ENCODE results near the gene AEBP1. TPM values are rescaled to one million over a fixed set of nuclear protein-coding genes. Genes with fewer than 3 reads are reported as not detected.

AEBP1 gene
- total and polyA plus RNA-seq, 2 of the 4 experiments (the other 2 are of a cell fraction) = 1.1 to 5.7 TPM

DNA sequence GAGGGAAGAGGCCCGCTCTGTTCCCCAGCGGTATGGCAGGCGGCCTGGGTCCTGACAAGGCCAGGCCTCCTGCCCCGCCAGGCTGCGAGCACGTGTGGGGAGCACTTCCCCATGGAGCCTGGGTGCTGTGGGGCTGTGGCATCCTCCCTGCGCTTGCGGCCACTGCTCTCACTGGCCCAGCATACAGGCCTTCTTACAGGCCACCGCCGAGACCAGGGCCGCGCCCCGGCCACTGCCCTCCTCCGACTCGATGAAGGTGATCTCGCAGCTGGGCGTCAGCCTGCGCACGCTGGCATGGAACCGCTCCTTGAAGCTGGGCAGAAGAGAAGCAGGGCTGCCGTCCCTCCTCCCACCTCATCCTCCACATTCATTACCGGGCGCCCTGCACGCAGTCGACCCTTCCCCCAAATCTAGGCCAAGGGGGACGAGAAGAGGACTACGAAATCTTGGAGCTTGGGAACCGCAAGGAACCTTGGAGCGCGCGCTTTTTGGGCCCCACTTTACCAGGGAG lies 40.9 kb downstream of the AEBP1 start:
- BruUV-seq (replicated peaks) = no TSS peak
- H4K20me1 ChIP-seq (ENCODE audit: insufficient read depth, low read length) = no peaks in the 10 kb centered on the region
- H3K4me1 ChIP-seq (ENCODE audit: control insufficient read depth, insufficient read depth, low read length) = peaks cover 5% of the 10 kb centered on the region; the same call in 1 of the 2 replicates
- H3K56ac ChIP-seq (ENCODE audit: extremely low read depth, insufficient read depth, low read length) = no peak overlapping the region
- no peak overlapping the region for H2BK5ac ChIP-seq (ENCODE audit: low read depth, low read length, poor library complexity, severe bottlenecking)
- in situ Hi-C loops (cut with MboI; ENCODE audit: low sequenced_read_pairs) = no loop called here
- ATAC-seq (ENCODE audit: low read depth) (no peak), DNase-seq (no peak)
- H4K5ac ChIP-seq (ENCODE audit: low read depth, low read length) = no peak overlapping the region
- no peak overlapping the region for H3K23ac ChIP-seq (ENCODE audit: low read depth, low read length)
- intact Hi-C loops (cut with micrococcal nuclease) = no loop called here
- dilution Hi-C loops (cut with HindIII; ENCODE audit: low sequenced_read_pairs, unreplicated experiment) = no loop called here
- H3K9me3 ChIP-seq (ENCODE audit: control insufficient read depth, insufficient read depth, low read length) = no peaks in the 10 kb centered on the region
- 85% methylated on average over 15 of the region's 31 CpGs; no CpG with 5 or more reads in 1 of the 2 experiments for WGBS, 2 experiments (ENCODE audit: extremely low coverage in 2 of 2, insufficient read length in 1 of 2)
- no peak overlapping the region for H3K27ac ChIP-seq (ENCODE audit: insufficient read depth, low read length)
- H3K4me2 ChIP-seq (ENCODE audit: low read depth, low read length) = peak overlapping the region; percentile 95; the same call in 1 of the 2 replicates
- no peak overlapping the region for H3K14ac ChIP-seq (replicated peaks; ENCODE audit: low read depth, low read length)
- H3K9me1 ChIP-seq (ENCODE audit: insufficient read depth, low read length) = peaks cover 3% of the 10 kb centered on the region; the same call in 1 of the 2 replicates
- H3K4me3 ChIP-seq (ENCODE audit: insufficient read depth, low read depth, low read length) = peak overlapping the region; percentile 43; the same call in 1 of the 2 replicates
- H3K79me1 ChIP-seq (ENCODE audit: low read depth in 1 of 2, low read length in 2 of 2) = no peaks in the 10 kb centered on the region
- H4K8ac ChIP-seq (ENCODE audit: low read depth in 2 of 2, low read length in 2 of 2) = no peak overlapping the region
- H2BK20ac ChIP-seq (ENCODE audit: low read depth, low read length) = no peak overlapping the region
- no peak for TF ChIP-seq POLR2A (IDR thresholded peaks at IDR 0.05; ENCODE audit: low read depth, low read length)
- TF ChIP-seq, protein P1, sequence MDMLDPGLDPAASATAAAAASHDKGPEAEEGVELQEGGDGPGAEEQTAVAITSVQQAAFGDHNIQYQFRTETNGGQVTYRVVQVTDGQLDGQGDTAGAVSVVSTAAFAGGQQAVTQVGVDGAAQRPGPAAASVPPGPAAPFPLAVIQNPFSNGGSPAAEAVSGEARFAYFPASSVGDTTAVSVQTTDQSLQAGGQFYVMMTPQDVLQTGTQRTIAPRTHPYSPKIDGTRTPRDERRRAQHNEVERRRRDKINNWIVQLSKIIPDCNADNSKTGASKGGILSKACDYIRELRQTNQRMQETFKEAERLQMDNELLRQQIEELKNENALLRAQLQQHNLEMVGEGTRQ (IDR thresholded peaks at IDR 0.05; ENCODE audit: low read depth, low read length) = no peak
- no peak for TF ChIP-seq MAFK (IDR thresholded peaks at IDR 0.05; ENCODE audit: low read depth, low read length)
- no peak for TF ChIP-seq FOS (IDR thresholded peaks at IDR 0.05; ENCODE audit: low read depth, low read length)
- no peak for TF ChIP-seq RCOR1 (IDR thresholded peaks at IDR 0.05; ENCODE audit: insufficient replicate concordance, low read length)
- TF ChIP-seq BHLHE40 (IDR thresholded peaks at IDR 0.05; ENCODE audit: low read depth, low read length) = no peak
- TF ChIP-seq SMC3 (IDR thresholded peaks at IDR 0.05; ENCODE audit: low read depth, low read length) = no peak
- no peak for TF ChIP-seq CHD1 (IDR thresholded peaks at IDR 0.05; ENCODE audit: low read depth, low read length)
- TF ChIP-seq MAZ (IDR thresholded peaks at IDR 0.05; ENCODE audit: borderline replicate concordance, low read depth, low read length) = no peak
- TF ChIP-seq RFX5 (IDR thresholded peaks at IDR 0.05; ENCODE audit: low read depth, low read length) = no peak
- TF ChIP-seq CEBPB (IDR thresholded peaks at IDR 0.05; ENCODE audit: low read depth, low read length) = no peak
- TF ChIP-seq RAD21 (IDR thresholded peaks at IDR 0.05; ENCODE audit: low read length) = no peak
- TF ChIP-seq MXI1 (IDR thresholded peaks at IDR 0.05; ENCODE audit: borderline replicate concordance, low read depth, low read length) = no peak
- TF ChIP-seq, protein P2, sequence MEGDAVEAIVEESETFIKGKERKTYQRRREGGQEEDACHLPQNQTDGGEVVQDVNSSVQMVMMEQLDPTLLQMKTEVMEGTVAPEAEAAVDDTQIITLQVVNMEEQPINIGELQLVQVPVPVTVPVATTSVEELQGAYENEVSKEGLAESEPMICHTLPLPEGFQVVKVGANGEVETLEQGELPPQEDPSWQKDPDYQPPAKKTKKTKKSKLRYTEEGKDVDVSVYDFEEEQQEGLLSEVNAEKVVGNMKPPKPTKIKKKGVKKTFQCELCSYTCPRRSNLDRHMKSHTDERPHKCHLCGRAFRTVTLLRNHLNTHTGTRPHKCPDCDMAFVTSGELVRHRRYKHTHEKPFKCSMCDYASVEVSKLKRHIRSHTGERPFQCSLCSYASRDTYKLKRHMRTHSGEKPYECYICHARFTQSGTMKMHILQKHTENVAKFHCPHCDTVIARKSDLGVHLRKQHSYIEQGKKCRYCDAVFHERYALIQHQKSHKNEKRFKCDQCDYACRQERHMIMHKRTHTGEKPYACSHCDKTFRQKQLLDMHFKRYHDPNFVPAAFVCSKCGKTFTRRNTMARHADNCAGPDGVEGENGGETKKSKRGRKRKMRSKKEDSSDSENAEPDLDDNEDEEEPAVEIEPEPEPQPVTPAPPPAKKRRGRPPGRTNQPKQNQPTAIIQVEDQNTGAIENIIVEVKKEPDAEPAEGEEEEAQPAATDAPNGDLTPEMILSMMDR (conservative IDR thresholded peaks at IDR 0.05; ENCODE audit: low read depth, low read length) = no peak
- no peak for TF ChIP-seq NFE2L2 (IDR thresholded peaks at IDR 0.05; ENCODE audit: low read depth, low read length)
- TF ChIP-seq, protein P3, sequence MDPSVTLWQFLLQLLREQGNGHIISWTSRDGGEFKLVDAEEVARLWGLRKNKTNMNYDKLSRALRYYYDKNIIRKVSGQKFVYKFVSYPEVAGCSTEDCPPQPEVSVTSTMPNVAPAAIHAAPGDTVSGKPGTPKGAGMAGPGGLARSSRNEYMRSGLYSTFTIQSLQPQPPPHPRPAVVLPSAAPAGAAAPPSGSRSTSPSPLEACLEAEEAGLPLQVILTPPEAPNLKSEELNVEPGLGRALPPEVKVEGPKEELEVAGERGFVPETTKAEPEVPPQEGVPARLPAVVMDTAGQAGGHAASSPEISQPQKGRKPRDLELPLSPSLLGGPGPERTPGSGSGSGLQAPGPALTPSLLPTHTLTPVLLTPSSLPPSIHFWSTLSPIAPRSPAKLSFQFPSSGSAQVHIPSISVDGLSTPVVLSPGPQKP (IDR thresholded peaks at IDR 0.05; ENCODE audit: borderline replicate concordance, low read depth, low read length) = no peak
- peak overlapping the region; percentile 74 for H2AK9ac ChIP-seq (replicated peaks; ENCODE audit: low read depth, low read length, poor library complexity)
- H2BK120ac ChIP-seq (ENCODE audit: low read depth, low read length) = no peak overlapping the region
- no peak overlapping the region for H3K18ac ChIP-seq (ENCODE audit: low read depth, low read length)
- no peak overlapping the region for H2BK15ac ChIP-seq (ENCODE audit: low read depth, low read length)
- peak overlapping the region; percentile 92 for H2AFZ ChIP-seq (replicated peaks; ENCODE audit: low read length, poor library complexity)
- no peak overlapping the region for H3K9ac ChIP-seq (ENCODE audit: low read depth, low read length)
- POLR2A ChIA-PET (ENCODE audit: unreplicated experiment) = no interaction called here
- H3K36me3 ChIP-seq (ENCODE audit: control insufficient read depth, insufficient read depth, low read length) = no peaks in the 10 kb centered on the region
- H3K27me3 ChIP-seq (ENCODE audit: control insufficient read depth, insufficient read depth, low read length) = peaks cover 40% of the 10 kb centered on the region
- CTCF ChIA-PET = no interaction called here
- H3K4ac ChIP-seq (ENCODE audit: low read depth, low read length) = no peak overlapping the region
- no peak overlapping the region for H4K91ac ChIP-seq (ENCODE audit: insufficient read depth, low read depth, low read length)
- H2AK5ac ChIP-seq (ENCODE audit: low read depth, low read length) = no peak overlapping the region
